ENCODE results near the gene LAYN. TPM values are rescaled to one million over a fixed set of nuclear protein-coding genes. Genes with fewer than 3 reads are reported as not detected.
A peak's percentile ranks its signal among the peaks of the same experiment; 100 is the strongest.

The LAYN gene
- total and polyA plus RNA-seq, 2 donors from 2014 or later = 4.8 to 7.6 TPM

GRCh38 chr11:111607751-111608150, 67.2 kb downstream of the LAYN start:
- H3K27me3 ChIP-seq (ENCODE audit: control insufficient read depth, insufficient read depth, low read length) = no peaks in the 10 kb centered on the region
- no peaks in the 10 kb centered on the region for H3K36me3 ChIP-seq (ENCODE audit: control insufficient read depth in 2 of 3, insufficient read depth in 3 of 3, low read length in 3 of 3)
- H3K4me1 ChIP-seq (ENCODE audit: control insufficient read depth in 2 of 3, insufficient read depth in 2 of 3, low read depth in 1 of 3, low read length in 3 of 3) = peaks cover 0 to 12% (median 3%) of the 10 kb centered on the region in 3 donors
- TF ChIP-seq CTCF (IDR thresholded peaks at IDR 0.05; ENCODE audit: borderline replicate concordance, extremely low read depth, insufficient read depth) = no peak
- H3K9me3 ChIP-seq (ENCODE audit: control insufficient read depth in 2 of 3, insufficient read depth in 1 of 3, low read length in 3 of 3) = no peaks in the 10 kb centered on the region
- no peak overlapping the region for H3K27ac ChIP-seq (ENCODE audit: low read depth in 2 of 2, low read length in 2 of 2)
- no peak for FAIRE-seq
- no peak for DNase-seq
- no peak overlapping the region for H3K4me3 ChIP-seq (ENCODE audit: low read length in 3 of 3)
- intact Hi-C loops (cut with DNase I) = loop anchor here (10.0 kb wide), 1 partner anchor 237 kb away; no protein-coding TSS in a partner anchor
- no peak overlapping the region for H3K9ac ChIP-seq (ENCODE audit: low read length in 3 of 3)

Small RNA genes within 50 kb of the gene (microRNA-seq; reads per million reads assigned to microRNA genes)
- 8.1 reads per million, percentile 17 among the genes with 10 or more reads in this experiment for gene MIR34B
- 78.5 reads per million, percentile 48 among the genes with 10 or more reads in this experiment for gene MIR34C

Other genes with a start within 250 kb of the LAYN start
- gene POU2AF3, start 242.2 kb upstream of the LAYN start, total RNA-seq = 4.3 TPM
- gene POU2AF3, start 242.2 kb upstream of the LAYN start, polyA plus RNA-seq (ENCODE audit: insufficient read depth, low read depth, low replicate concordance) = 4.9 TPM
- 18.5 TPM for gene POU2AF1, start 161.4 kb upstream of the LAYN start, total RNA-seq
- gene POU2AF1, start 161.4 kb upstream of the LAYN start, polyA plus RNA-seq (ENCODE audit: insufficient read depth, low read depth, low replicate concordance) = 0.95 TPM
- not detected for gene BTG4, start 28.3 kb upstream of the LAYN start, total RNA-seq
- gene BTG4, start 28.3 kb upstream of the LAYN start, polyA plus RNA-seq (ENCODE audit: insufficient read depth, low read depth, low replicate concordance) = not detected
- gene HOATZ, start 25.9 kb upstream of the LAYN start, total RNA-seq = not detected
- gene HOATZ, start 25.9 kb upstream of the LAYN start, polyA plus RNA-seq (ENCODE audit: insufficient read depth, low read depth, low replicate concordance) = not detected
- gene SIK2, start 61.7 kb downstream of the LAYN start, total RNA-seq = 40.1 TPM
- gene SIK2, start 61.7 kb downstream of the LAYN start, polyA plus RNA-seq (ENCODE audit: insufficient read depth, low read depth, low replicate concordance) = 6.4 TPM
- gene PPP2R1B, start 225.7 kb downstream of the LAYN start, total RNA-seq = 35.5 TPM
- gene PPP2R1B, start 225.7 kb downstream of the LAYN start, polyA plus RNA-seq (ENCODE audit: insufficient read depth, low read depth, low replicate concordance) = 11.7 TPM